NCI-H2227 (cell line): ENCODE measurements around the gene SELENOW.
A peak's percentile ranks its signal among the peaks of the same experiment; 100 is the strongest.
"Not testable (repeated sequence)": the region's sequence is repeated elsewhere in the genome, so short reads cannot be mapped to it uniquely, and the experiment has no call there.

Experiments used
- DNase-seq: peaks from one replicate; lab custom pipeline; 2025; ENCODE audit not compliant: unreplicated experiment; lab: John Stamatoyannopoulos, UW

The SELENOW gene

DNA sequence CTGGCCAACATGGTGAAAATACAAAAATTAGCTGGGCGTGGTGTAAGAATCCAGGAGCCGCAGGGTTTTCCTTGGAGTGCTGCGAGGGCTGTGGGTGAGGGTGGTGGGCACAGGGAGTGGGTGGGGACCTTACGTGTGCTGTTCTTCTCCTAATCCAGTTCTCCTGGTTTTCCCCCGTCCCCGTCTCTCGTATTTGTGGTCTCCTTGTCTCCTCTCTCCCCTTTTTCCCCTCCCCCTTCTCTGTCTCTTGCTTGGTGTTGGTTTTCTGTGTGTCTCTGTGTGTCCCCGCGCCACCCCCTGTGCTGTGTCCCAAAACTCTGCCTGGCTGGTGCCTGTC lies 1.7 kb downstream of the SELENOW start:
- no peak for DNase-seq

DNA sequence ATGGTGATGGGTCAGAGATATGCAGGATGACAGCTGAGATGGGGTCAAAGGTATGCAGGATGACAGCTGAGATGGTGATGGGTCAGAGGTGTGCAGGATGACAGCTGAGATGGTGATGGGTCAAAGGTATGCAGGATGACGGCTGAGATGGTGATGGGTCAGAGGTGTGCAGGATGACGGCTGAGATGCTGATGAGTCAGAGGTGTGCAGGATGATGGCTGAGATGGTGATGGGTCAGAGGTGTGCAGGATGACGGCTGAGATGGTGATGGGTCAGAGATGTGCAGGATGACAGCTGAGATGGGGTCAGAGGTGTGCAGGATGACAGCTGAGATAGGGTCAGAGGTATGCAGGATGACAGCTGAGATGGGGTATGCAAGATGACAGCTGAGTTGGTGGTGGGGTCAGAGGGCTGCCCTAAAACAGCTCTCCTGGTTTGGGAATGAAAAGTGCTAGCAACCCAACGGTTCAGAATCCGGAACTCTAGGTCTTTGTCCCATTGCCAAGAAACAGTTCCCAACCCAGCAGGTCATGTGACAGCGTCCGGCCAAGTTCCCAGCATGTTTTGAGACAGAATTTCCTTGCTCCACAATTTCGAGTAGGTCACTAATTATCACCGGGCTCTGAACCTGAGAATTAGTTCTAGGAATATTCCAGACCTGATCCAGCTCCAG lies 3.2 kb downstream of the SELENOW start:
- no peak for DNase-seq

DNA sequence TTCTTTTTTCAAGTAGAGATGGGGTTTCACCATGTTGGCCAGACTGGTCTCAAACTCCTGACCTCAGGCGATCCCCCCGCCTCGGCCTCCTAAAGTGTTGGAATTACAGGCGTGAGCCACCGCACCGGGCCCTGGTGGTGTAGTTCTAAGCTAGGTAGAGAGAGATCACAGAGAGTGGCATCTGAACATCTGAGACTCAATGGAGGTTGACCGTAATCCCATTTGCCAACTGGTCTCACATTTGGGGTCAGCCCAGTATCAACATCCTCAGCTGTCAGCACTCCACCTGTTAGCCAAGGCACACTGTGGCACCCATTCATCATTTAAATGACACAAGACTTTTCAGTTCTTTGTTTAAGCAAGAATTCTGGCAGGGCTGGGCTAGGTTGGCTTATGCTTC lies 8.1 kb downstream of the SELENOW start:
- no peak for DNase-seq

DNA sequence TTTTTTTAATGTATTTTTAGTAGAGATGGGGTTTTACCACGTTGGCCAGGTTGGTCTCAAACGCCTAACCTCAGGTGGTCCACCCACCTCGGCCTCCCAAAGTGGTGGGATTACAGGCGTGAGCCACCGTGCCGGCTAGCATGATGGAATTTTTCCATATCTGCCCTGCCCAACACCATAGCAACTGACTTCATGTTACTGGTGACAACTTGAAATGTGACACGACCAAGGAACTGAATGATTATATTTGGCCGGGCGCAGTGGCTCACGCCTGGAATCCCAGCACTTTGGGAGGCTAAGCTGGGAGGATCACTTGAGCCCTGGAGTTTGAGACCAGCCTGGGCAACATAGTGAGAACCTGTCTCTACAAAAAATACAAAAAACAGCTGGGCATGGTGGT lies 8.8 kb downstream of the SELENOW start:
- not testable (repeated sequence) for DNase-seq

DNA sequence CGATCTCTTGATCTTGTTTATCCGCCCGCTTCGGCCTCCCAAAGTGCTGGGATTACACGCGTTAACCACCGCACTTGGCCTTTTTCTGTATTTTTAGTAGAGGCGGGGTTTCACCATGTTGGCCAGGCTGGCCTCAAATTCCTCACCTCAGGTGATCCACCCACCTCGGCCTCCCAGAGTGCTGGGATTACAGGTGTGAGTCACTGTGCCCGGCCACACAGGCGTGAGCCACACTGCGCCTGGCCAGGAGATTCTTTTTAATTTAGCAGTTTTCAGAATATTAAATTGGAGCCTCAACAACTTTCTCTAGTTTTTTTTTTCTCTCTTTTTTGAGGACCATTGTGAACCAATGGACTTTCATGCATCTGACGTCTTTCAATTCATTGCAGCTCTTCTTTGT lies 11.3 kb downstream of the SELENOW start:
- DNase-seq = not testable (repeated sequence)

DNA sequence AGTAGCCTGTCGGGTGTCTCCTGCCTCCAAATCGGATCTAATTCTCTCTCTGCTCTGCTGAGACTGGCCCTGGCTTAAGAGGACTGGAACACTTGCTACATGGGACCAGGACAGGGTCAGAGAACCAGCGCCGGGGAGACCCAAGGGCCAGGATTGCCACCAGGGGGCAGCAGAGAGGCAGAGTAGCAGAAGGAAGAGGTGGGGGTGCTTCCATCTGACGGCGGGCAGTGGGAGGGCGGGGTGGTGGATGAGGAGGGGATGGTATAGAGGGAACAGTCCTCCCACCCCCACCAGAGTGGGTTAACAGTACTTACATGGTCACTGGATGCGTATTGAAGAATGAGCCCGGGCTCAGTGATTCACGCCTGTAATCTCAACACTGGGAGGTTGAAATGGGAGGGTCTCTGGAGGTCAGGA lies 11.9 kb downstream of the SELENOW start:
- DNase-seq = peak; percentile 21

DNA sequence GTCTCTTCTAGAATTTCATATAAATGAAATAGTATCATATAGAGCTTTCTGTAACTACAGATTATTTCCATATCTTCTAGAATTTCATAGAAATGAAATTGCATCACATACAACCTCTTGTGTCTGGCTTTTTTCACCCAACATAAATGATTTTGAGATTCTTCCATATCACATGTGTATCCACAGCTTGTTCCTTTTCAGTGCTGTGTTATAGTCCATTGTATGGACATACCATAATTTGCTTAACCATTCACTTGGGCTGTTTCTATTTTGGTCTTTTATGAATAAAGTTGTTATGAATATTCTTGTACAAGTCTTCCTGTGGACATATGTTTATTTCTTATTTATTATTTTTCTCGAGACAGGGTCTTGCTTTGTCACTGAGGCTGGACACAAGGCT lies 14.1 kb downstream of the SELENOW start:
- DNase-seq = no peak

DNA sequence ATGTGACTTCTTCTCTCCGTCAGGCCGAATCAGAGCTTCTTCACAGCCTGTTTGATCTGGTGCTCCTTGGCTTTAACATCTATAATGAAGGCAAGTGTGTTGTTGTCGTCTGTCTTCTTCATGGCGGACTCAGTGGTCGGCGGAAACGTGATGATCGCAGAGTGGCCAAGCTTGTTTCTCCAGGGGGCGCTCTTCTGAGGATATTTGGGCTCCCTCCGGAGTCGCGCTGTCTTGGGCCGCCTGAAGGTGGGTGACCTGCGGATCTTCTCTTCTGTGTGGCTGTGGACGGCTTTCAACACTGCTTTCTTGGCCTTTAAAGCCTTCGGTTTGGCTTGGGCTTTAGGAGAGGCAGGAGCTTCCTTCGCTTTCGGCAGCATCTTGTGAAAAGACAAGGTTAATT lies 16.0 kb downstream of the SELENOW start:
- no peak for DNase-seq

DNA sequence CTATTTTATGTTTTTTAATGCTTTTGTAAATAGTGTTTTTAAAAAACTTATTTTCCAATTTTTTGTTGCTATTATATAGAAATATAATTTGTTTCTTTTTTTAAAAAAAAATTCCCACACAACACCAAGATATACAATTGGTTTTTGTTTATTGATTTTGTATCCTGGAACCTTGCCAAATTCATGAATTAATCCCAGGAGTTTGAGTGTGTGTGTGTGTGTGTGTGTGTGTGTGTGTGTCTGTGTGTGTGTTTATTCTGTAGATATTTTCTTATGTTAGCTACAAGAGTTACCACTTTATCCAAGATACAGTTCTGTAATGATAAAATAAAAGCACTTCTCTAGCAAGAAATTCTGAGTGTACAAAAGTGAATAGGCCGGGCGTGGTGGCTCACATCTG lies 18.3 kb downstream of the SELENOW start:
- no peak for DNase-seq

DNA sequence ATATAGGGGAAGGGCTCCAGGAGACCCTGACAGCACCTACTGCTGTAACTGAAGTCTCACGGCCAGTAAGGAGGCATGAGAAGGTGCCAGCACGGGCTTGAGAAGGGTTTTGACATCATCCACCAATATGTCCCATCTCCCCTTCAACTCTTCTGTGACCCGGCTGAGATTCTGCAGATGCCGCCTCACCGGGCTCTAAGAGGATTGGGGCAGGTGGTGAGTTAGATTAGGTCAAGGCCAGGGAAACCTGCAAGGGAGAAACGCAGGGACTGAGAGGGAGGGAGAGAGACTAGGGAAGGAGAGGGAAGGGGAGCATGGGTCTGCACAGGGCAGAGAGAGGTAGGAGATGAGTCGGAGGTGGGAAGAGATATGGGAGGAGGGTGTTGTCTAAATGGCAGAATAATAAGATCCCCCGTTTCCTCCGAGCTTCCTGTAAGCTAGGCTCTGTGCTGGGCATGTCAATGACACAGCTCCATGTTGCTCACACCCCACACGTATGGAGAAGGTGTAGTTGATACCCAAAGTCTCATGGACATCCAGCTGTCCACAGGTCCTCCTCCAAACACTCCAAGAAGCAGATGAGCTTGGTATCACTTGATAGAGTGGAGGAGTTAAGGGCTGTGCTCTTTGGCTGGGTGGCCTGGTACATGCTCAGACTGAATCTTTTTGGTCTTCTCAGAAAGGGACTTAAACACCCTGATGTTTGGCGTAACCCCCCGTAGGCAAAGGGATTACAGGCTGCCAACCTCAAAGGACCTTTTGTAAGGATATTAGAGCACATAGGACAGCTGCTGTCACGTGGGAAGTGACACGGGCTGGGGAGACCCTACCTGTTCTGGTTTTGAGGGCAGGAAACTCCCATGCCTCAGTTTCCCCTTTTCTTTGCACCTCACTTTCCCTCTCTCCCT lies 19.7 kb downstream of the SELENOW start:
- no peak for DNase-seq

DNA sequence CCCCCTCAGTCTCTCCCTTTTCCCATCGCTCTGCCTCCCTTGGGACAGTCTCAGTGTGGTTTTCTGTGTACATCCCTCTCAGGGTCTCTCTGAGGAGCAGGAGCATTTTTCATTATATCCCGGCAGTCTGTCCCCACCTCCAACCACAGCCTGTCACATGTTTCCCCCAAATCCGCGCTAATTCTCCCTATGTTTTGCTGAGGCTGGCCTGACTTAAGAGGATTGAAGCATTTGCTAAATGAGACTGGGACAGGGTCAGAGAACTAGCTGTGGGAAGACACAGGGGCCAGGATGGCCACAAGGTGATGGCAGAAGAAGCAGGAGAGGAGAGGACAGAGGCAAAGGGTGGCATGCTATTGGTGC lies 20.4 kb downstream of the SELENOW start:
- no peak for DNase-seq

DNA sequence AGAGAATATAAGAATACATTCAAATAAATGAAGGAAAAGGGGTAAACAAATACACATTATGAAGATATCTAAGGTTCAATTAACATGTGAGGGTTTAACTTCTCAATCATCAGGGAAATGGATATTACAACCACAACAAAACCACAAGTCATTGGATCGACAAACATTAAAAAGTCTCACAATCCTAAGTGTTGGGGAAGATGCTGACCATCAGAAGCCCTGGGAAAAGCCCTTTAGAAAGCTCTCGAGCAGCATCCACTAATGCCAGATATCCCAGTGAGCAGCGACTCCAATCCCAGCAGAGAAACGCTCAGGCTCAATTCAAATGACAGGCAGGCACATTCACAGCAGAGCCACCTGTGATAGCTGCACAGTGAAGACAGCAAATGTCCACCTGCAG lies 22.8 kb downstream of the SELENOW start:
- DNase-seq = no peak

DNA sequence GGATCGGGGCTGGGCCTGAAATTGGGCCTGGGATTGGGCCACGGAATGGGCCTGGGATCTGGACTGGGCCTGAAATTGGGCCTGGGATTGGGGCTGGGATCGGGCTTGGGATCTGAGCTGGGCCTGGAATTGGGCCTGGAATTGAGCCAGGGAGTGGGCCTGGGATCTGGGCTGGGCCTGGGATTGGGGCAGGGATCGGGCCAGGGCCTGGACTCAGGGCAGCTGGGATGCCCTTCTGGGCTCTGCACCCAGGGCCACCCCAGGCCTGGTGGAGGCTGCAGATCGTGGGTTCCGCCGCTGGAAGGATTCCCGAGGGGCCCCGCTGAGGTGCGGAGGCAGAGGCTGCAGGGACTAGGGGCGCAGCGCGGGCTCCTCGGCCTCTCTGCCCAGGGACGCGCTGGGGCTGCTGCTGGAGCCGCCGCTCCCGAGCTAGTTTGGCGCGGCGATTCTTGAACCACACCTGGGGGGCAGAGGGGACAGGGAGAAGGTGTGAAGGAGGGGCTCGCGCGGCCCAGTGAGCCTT lies 24.1 kb downstream of the SELENOW start:
- no peak for DNase-seq

DNA sequence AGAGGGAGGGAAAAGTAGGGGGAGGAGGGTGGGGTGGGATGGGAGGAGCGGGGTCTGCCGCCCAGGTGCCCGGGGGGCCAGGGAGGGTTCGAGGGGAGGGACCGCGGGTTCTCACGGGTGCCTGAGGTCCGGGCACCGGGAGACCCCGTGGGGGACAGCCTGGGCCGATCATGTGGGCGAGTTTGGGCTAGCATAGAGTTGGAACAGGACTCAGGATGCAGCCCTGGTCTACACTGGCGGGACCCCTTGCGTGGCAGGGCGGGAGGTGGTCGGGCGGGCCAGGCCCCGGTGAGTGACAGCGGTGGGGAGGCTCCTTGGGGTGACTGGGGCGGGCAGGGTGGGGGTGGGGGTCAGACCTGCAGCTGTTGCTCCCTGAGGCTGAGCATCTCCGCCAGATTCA lies 24.6 kb downstream of the SELENOW start:
- DNase-seq = not testable (repeated sequence)

DNA sequence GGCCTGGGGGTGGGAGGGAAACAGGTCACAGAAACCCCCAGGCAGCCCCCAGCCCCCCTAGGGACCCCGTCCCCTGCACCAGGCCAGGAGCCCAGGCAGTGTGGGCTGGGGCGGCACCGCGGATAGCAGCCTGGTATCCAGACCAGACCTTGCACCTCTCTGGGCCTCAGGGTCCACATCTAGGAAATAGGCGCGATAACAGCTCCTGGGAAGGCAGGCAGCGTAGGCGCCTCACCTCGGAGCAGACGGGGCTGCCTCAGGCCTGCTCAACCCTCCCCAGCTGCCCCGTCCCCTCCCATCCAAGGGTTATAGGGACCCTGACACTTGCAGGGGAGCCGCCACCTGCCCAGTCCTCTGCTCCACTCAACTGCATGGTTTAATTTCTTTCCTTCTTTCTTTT lies 25.2 kb downstream of the SELENOW start:
- DNase-seq = not testable (repeated sequence)

DNA sequence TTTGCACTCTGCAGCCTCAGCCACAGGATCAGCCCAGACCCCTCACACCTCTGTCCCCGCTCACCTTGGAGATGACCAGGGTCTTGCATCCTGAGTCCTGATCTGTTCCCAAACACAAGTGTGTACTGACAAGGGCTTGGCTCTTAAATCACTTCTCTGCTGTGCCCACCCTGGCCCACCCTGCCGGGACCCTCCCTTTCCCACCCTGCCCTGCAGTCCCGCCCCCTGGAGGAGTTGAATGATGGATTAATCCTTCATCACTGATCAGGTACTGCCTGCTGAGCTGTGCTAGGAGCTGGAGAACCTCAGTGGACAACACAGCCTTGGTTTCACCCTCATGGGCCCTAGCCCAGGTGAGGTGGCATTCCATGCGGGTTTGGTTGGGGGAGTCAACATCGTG lies 25.9 kb downstream of the SELENOW start, which contains the start of gene TPRX1:
TPRX1 (minus strand) TSS at position 101 of the 400 bp plus-strand sequence; CDS start at position 89, 12 bp downstream.
- not testable (repeated sequence) for DNase-seq

DNA sequence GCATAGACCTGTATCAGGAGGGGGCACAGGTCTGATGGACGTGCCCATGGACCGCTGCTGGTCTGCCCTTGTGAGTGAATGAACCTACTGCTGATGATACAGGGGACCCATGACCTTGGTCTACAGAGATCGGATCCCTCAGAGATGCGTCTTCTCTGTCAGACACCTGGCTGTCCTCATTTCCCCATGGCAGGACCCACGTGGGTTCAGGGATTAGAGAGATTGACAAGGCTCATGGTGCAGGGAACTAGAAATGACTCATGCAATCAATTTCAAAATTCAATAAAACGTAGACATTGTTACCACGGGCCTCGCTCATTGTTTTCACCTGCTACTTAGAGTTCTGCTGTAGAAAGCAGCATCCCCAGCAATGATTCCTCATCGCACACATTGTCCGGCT lies 26.8 kb downstream of the SELENOW start:
- no peak for DNase-seq

DNA sequence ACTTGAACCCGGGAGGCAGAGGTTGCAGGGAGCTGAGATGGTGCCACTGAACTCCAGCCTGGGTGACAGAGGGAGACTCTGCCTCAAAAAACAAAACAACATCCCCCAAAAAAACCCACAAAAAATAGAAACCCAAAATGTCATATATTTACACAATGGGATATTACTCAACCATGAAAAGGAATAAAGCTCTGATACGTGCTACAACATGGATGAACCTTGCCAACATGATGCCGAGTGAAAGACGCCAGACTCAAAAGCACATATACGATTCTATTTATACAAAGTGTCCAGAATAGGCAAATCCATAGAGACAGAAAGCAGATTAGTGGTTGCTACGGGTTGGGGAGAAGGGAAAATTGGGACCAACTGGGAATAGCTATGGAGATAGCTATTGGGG lies 27.9 kb downstream of the SELENOW start:
- DNase-seq = no peak

DNA sequence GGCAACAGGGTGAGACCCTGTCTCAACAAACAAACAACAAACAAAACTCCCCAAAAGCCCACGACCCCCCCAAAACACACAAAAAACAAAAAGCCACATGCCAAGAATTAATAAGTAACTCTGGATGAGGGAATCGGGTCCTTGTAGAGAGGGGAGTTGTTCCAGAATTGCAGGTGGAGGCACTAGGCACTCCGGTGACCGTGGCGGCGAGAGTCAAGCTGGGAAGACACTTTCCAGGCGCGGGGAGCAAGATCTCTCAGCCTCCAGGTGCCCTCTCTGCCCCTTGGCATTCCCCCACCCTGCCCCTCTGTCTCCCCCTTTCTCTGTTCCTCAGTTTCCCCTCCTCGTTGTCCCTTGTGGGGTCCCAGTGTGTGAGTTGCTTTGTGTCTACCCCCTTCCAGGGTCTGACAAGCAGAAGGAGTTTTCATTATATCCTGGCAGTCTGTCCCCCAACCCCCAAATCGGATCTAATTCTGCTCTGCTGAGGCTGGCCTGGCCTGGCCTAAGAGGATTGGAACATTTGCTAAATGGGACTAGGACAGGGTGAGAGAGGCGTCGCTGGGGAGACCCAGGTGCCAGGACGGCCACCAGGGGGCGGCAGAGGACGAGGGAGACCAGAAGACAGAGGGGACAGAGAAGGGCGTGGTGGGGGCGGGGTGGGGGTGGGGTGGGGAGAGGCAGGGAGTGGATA lies 34.9 kb downstream of the SELENOW start:
- DNase-seq = peak; percentile 78

DNA sequence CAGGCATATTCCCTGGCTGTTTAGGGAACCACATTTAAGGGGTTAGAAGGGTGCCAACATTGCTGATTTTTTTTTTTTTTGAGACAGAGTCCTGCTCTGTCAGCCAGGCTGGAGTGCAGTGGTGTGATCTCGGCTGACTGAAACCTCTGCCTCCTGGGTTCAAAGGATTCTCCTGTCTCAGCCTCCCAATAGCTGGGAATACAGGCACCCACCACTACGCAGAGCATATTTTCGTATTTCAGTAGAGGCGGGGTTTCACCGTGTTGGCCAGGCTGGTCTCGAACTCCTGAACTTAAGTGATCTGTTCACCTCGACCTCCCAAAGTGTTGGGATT lies 35.5 kb downstream of the SELENOW start:
- no peak for DNase-seq

DNA sequence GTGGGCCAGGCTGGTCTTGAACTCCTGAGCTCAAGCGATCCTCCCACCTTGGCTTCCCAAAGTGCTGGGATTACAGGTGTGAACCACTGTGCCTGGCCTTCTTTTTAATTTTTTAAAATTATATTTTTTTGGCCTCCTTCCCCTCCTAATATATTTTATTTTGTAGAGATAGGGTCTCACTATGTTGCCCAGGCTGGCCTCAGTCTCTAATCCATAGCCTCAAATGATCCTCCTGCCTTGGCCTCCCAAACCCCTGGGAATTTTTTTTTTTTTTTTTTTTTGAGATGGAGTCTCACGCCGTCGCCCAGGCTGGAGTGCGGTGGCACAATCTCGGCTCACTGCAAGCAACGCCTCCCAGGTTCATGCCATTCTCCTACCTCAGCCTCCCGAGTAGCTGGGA lies 37.8 kb downstream of the SELENOW start:
- not testable (repeated sequence) for DNase-seq

DNA sequence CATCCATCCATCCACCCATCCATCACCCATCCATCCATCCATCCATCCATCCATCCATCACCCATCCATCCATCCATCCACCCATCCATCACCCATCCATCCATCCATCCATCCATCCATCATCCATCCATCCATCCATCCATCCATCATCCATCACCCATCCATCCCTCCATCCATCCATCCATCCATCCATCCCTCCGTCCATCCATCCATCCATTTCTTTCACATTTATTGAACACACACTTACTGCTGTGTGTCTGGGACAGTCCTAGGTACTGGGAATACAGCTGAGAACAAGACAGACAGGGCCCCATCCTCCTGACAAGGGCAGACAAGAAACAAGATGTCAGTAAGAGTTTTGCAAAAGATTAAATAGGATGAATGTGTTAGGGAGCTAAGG lies 39.7 kb downstream of the SELENOW start:
- not testable (repeated sequence) for DNase-seq
